GM12874 (cell line): ENCODE results near the gene OGN.

ENCODE experiments used
- CTCF ChIP-seq: IDR thresholded peaks from 2 replicates; pipeline ENCODE4 v1.5.1; 2011; ENCODE audit warnings: low read depth, mild to moderate bottlenecking, control low read depth, low read length, moderate library complexity; ENCODE audit not compliant: insufficient read depth

OGN gene

GRCh38 chr9:92341578-92341977 lies 62.8 kb downstream of the OGN start:
- TF ChIP-seq CTCF: no peak

- TF ChIP-seq CTCF: no peak
These were observed 71.1 kb downstream of the OGN start for GRCh38 chr9:92333282-92333634.
